Measurements from ENCODE around the gene SULT1A4. TPM values are rescaled to one million over a fixed set of nuclear protein-coding genes. Genes with fewer than 3 reads are reported as not detected.
"Not testable (repeated sequence)": the region's sequence is repeated elsewhere in the genome, so short reads cannot be mapped to it uniquely, and the experiment has no call there.

SULT1A4 gene
- total and polyA plus RNA-seq, 10 of the 15 experiments (the other 5 are each of a cell fraction or from before 2014, with no cell fraction given) = 0.13 to 1.3 (median 0.46) TPM; not detected in 2

DNA sequence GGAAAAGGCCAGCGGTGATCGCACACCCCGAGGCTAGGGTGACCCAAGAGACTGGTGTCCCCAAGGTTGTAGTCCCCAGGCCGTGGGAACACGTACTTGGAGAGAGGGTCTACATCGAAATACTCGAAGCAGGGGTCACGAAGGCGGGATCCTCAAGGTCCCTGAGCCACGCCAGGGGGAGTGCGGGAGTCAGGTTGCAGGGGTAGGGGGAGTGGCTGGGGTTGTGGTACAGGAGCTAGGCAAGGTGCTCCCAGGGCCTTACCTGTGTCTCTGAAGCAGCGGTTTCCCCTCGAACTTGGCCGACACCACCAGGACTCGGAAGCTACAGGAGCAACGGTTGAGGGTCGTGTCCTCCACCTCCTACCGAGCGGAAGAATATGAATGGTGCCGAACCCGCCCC lies 6.0 kb upstream of the SULT1A4 start:
- H3K4me2 ChIP-seq (ENCODE audit: control insufficient read depth, insufficient read depth); H3K27ac ChIP-seq (ENCODE audit: control insufficient read depth, insufficient read depth); POLR2A ChIA-PET; intact Hi-C loops (cut with micrococcal nuclease; ENCODE audit: unreplicated experiment); H3K79me2 ChIP-seq (ENCODE audit: control insufficient read depth, insufficient read depth, low read length); H3K36me3 ChIP-seq (ENCODE audit: control insufficient read depth in 2 of 2, insufficient read depth in 2 of 2, low read length in 1 of 2); H3K9ac ChIP-seq (ENCODE audit: control insufficient read depth, insufficient read depth, low read length); H3K9me3 ChIP-seq (replicated peaks; ENCODE audit: control insufficient read depth, insufficient read depth, low read length); H4K20me1 ChIP-seq (ENCODE audit: control insufficient read depth, insufficient read depth); H3K27me3 ChIP-seq (replicated peaks in 1 of 2; ENCODE audit: control insufficient read depth in 2 of 2, insufficient read depth in 2 of 2, low read length in 1 of 2); SMC1A ChIA-PET (ENCODE audit: uncharacterized antibody, unreplicated experiment); H2AFZ ChIP-seq (ENCODE audit: control insufficient read depth, low read depth, low read length); DNase-seq (ENCODE audit: low read depth, low spot score); RAD21 ChIA-PET (ENCODE audit: unreplicated experiment); in situ Hi-C loops (cut with MboI); H3K4me1 ChIP-seq (ENCODE audit: control insufficient read depth, insufficient read depth, low read length); H3K4me3 ChIP-seq; CTCF ChIA-PET; BruUV-seq (replicated peaks); FAIRE-seq: not testable (repeated sequence)
- WGBS (ENCODE audit: insufficient coverage, insufficient replicate concordance, low lambda C conversion rate, missing lambda C conversion rate) = no CpG with 5 or more reads among the region's 21 CpGs
- peak; percentile 43 for ATAC-seq

DNA sequence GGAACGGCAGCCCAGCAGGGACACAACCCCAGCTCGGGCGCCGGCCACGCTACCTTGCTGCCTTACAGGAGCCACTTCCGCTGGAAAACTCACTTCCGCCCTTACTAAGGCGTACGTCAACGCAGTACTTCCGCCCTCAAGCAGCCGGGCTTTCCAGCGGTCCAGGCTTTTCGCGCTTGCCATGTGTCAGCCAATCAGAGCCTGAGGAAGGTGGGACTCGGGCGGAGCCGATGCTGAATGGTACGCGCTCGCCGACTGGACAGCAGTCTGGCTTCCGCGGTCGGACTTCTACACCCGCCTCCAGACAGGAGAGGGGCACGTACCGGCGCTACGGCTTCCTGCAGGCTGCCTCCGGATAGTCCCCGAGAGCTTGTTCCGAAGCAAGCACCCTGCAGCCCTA lies 5.4 kb upstream of the SULT1A4 start, which contains the start of the genes BOLA2 and SLX1B:
BOLA2 (minus strand) TSS at position 83 of the 400 bp plus-strand sequence. CDS start 98 bp downstream, outside the sequence.
SLX1B (plus strand) TSS at position 265 of the 400 bp plus-strand sequence.
- H3K4me1 ChIP-seq (ENCODE audit: control insufficient read depth, insufficient read depth, low read length); H3K9me3 ChIP-seq (replicated peaks; ENCODE audit: control insufficient read depth, insufficient read depth, low read length); in situ Hi-C loops (cut with MboI); H3K27ac ChIP-seq (ENCODE audit: control insufficient read depth, insufficient read depth); H3K27me3 ChIP-seq (replicated peaks in 1 of 2; ENCODE audit: control insufficient read depth in 2 of 2, insufficient read depth in 2 of 2, low read length in 1 of 2); H3K79me2 ChIP-seq (ENCODE audit: control insufficient read depth, insufficient read depth, low read length); CTCF ChIA-PET; H2AFZ ChIP-seq (ENCODE audit: control insufficient read depth, low read depth, low read length); H3K4me2 ChIP-seq (ENCODE audit: control insufficient read depth, insufficient read depth); H3K9ac ChIP-seq (ENCODE audit: control insufficient read depth, insufficient read depth, low read length); intact Hi-C loops (cut with micrococcal nuclease; ENCODE audit: unreplicated experiment); POLR2A ChIA-PET; DNase-seq (ENCODE audit: low read depth, low spot score); H4K20me1 ChIP-seq (ENCODE audit: control insufficient read depth, insufficient read depth); BruUV-seq (replicated peaks); RAD21 ChIA-PET (ENCODE audit: unreplicated experiment); SMC1A ChIA-PET (ENCODE audit: uncharacterized antibody, unreplicated experiment); H3K4me3 ChIP-seq; H3K36me3 ChIP-seq (ENCODE audit: control insufficient read depth in 2 of 2, insufficient read depth in 2 of 2, low read length in 1 of 2): not testable (repeated sequence)
- WGBS (ENCODE audit: insufficient coverage, insufficient replicate concordance, low lambda C conversion rate, missing lambda C conversion rate) = no CpG with 5 or more reads among the region's 33 CpGs
- ATAC-seq (peak; percentile 93), FAIRE-seq (peak; percentile 100)

DNA sequence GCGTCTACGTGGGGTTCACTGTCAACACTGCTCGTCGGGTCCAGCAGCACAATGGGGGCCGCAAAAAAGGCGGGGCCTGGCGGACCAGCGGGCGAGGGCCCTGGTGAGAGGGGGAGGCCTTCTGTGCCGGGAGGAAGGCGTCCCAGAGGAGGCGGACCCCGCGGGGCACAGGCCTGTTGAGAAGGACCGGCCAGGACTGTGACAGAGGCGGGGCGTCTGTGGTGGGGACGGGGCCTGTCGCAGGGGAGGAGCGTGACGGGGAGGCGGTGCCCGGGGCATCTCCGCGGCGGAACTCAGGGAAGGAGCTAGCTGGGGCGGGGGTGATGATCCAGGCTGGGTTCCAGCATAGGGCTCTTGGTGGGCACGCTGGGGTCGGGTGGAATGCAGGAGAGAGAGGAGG lies 4.9 kb upstream of the SULT1A4 start:
- not testable (repeated sequence) for H3K4me2 ChIP-seq (ENCODE audit: control insufficient read depth, insufficient read depth)

DNA sequence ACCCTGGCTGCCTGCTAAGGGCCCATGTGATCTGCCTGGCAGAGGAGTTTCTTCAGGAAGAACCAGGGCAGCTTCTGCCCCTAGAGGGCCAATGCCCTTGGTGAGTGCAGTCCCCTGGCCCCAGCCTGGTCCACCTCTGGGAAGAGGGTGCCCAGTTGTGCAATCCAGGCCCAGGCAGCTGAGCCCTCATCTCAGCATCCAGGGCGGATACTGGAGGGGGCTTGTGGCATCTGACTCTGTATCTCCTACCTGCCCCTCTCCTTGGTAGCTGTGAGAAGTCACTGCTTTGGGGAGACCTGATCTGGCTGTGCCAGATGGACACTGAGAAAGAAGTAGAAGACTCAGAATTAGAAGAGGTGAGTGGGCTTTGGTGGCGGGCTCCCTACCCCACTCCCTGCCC lies 2.1 kb upstream of the SULT1A4 start:
- RAD21 ChIA-PET (ENCODE audit: unreplicated experiment); H3K4me3 ChIP-seq; SMC1A ChIA-PET (ENCODE audit: uncharacterized antibody, unreplicated experiment); H3K9me3 ChIP-seq (replicated peaks; ENCODE audit: control insufficient read depth, insufficient read depth, low read length); H3K4me2 ChIP-seq (ENCODE audit: control insufficient read depth, insufficient read depth); H3K79me2 ChIP-seq (ENCODE audit: control insufficient read depth, insufficient read depth, low read length); ATAC-seq; H3K36me3 ChIP-seq (ENCODE audit: control insufficient read depth in 2 of 2, insufficient read depth in 2 of 2, low read length in 1 of 2); CTCF ChIA-PET; H3K27me3 ChIP-seq (replicated peaks in 1 of 2; ENCODE audit: control insufficient read depth in 2 of 2, insufficient read depth in 2 of 2, low read length in 1 of 2); BruUV-seq (replicated peaks); in situ Hi-C loops (cut with MboI); DNase-seq (ENCODE audit: low read depth, low spot score); H4K20me1 ChIP-seq (ENCODE audit: control insufficient read depth, insufficient read depth); POLR2A ChIA-PET; H2AFZ ChIP-seq (ENCODE audit: control insufficient read depth, low read depth, low read length); H3K9ac ChIP-seq (ENCODE audit: control insufficient read depth, insufficient read depth, low read length); H3K27ac ChIP-seq (ENCODE audit: control insufficient read depth, insufficient read depth); intact Hi-C loops (cut with micrococcal nuclease; ENCODE audit: unreplicated experiment); H3K4me1 ChIP-seq (ENCODE audit: control insufficient read depth, insufficient read depth, low read length): not testable (repeated sequence)
- FAIRE-seq = peak; percentile 47
- WGBS (ENCODE audit: insufficient coverage, insufficient replicate concordance, low lambda C conversion rate, missing lambda C conversion rate) = 100% methylated on average over 1 of the region's 2 CpGs

More for the DNA sequence above, 4.9 kb upstream of the SULT1A4 start:
- H3K27me3 ChIP-seq (replicated peaks in 1 of 2; ENCODE audit: control insufficient read depth in 2 of 2, insufficient read depth in 2 of 2, low read length in 1 of 2); H3K79me2 ChIP-seq (ENCODE audit: control insufficient read depth, insufficient read depth, low read length); in situ Hi-C loops (cut with MboI); H3K27ac ChIP-seq (ENCODE audit: control insufficient read depth, insufficient read depth); DNase-seq (ENCODE audit: low read depth, low spot score); BruUV-seq (replicated peaks); CTCF ChIA-PET; H3K9ac ChIP-seq (ENCODE audit: control insufficient read depth, insufficient read depth, low read length); intact Hi-C loops (cut with micrococcal nuclease; ENCODE audit: unreplicated experiment); H3K36me3 ChIP-seq (ENCODE audit: control insufficient read depth in 2 of 2, insufficient read depth in 2 of 2, low read length in 1 of 2); H2AFZ ChIP-seq (ENCODE audit: control insufficient read depth, low read depth, low read length); RAD21 ChIA-PET (ENCODE audit: unreplicated experiment); H3K4me1 ChIP-seq (ENCODE audit: control insufficient read depth, insufficient read depth, low read length); POLR2A ChIA-PET; H4K20me1 ChIP-seq (ENCODE audit: control insufficient read depth, insufficient read depth); H3K4me3 ChIP-seq; SMC1A ChIA-PET (ENCODE audit: uncharacterized antibody, unreplicated experiment); H3K9me3 ChIP-seq (replicated peaks; ENCODE audit: control insufficient read depth, insufficient read depth, low read length): not testable (repeated sequence)
- WGBS (ENCODE audit: insufficient coverage, insufficient replicate concordance, low lambda C conversion rate, missing lambda C conversion rate) = no CpG with 5 or more reads among the region's 29 CpGs
- ATAC-seq (peak; percentile 84), FAIRE-seq (peak; percentile 83)
